NCI-H1694 (cell line): ENCODE data around the gene ZNF169.
"Not testable (repeated sequence)": the region's sequence is repeated elsewhere in the genome, so short reads cannot be mapped to it uniquely, and the experiment has no call there.

Experiments
- DNase-seq: peaks from one replicate; lab custom pipeline; 2025; lab: John Stamatoyannopoulos, UW

The ZNF169 gene

DNA sequence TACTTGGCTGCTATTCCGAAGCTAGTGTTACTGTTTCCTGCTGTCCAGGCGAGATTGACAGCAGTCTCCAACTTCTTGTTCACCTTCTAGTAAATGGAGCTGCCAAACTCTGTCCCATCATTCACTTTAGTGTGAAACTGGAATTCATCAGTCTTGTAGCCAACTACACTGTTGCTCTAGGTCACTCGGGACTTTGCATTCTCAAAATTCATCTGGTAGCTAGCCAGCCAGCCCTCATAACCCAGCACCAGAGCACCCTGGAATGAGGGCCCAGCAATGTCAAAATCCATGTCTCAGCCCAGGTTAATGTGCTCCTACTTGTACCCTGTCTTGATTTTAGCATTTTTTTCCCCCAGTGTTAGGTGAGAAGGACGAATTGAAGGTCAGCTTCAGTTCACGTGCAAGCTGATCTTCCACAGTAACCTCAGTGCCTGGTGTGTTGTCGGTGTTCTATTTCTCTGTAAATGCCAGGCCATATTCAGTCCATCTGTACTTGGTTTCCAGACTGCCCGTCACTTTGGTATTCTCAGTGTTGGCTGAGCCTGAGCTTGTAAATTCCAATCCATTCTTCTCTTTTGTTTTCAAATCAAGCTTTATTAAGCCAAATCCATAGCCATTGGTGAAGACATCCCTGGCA lies 28.9 kb downstream of the ZNF169 start:
- no peak for DNase-seq

- DNase-seq = no peak
Observed at GRCh38 chr9:94289691-94290090, 30.6 kb downstream of the ZNF169 start.

GRCh38 chr9:94298949-94299599 lies 40.0 kb downstream of the ZNF169 start:
- DNase-seq = no peak

- DNase-seq = no peak
Observed at GRCh38 chr9:94300470-94301301, 41.6 kb downstream of the ZNF169 start.

- no peak for DNase-seq
Observed at GRCh38 chr9:94301583-94301982, 42.5 kb downstream of the ZNF169 start.

- no peak for DNase-seq
Observed at GRCh38 chr9:94302426-94302825, 43.3 kb downstream of the ZNF169 start.

DNA sequence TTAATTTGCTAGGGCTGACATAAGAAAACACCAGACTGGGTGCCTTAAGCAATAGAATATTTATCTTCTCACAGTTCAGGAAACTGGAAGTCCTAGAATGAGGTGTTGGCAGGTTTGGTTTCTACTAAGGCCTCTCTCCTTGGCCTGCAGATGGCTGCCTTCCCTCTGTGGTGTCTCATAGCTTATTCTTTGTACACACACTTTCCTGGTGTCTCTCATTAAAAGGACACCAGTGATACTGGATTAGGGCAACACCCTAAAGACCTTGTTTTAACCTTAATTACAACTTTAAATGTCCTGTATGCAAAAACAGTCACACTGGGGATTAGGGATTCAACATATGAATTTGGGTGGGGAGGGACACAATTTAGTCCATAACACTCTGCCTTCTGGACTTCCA lies 44.2 kb downstream of the ZNF169 start:
- DNase-seq = no peak

- not testable (repeated sequence) for DNase-seq
Observed at GRCh38 chr9:94315034-94315984, 56.2 kb downstream of the ZNF169 start.

DNA sequence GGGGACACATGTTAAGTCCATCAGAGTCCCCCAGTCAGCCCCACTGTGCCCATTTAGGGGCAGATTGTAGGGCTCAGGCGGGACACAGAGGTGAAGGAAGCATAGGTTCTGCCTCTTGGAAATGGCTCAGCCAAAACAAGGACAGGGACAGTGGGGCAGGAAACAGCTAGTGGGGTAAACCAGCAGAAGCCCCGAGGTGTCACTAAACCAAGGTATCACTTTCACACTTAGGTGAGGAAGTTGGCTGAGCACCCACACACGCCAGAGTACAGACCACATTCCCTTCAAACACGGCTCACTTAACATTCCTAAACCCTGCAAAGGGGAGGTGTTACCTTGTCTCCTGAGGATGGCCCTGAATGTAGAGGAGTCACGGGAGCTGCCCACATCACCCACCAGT lies 57.1 kb downstream of the ZNF169 start:
- not testable (repeated sequence) for DNase-seq

GRCh38 chr9:94317949-94318657 lies 59.0 kb downstream of the ZNF169 start:
- not testable (repeated sequence) for DNase-seq

DNA sequence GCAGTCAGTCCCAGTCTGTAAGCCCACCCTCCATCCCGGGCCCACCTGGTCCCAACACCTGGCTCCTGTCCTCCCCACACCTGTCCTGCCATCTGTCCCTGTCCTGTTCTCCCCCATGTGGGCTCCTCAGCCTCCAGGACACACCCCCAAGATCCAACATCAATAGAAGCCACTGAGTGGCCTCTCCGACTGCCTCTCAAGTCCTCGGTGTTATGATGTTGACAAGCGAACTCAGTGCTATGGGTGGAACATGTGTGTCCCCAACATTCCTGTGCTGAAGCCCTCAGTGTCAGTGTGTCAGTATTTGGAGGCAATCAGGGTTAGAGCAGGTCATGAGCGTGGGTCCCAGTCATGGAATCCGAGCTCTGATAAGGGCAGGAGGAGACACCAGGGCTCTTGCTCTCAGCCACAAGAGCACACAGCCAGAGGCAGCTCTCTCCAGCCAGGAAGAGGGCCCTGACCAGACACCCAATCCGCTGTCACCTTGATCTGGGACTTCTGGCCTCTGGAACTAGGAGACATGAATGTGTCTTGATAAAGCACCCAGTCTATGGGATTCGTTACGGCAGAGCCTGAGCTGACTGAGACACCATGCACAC lies 63.3 kb downstream of the ZNF169 start:
- DNase-seq = not testable (repeated sequence)

DNA sequence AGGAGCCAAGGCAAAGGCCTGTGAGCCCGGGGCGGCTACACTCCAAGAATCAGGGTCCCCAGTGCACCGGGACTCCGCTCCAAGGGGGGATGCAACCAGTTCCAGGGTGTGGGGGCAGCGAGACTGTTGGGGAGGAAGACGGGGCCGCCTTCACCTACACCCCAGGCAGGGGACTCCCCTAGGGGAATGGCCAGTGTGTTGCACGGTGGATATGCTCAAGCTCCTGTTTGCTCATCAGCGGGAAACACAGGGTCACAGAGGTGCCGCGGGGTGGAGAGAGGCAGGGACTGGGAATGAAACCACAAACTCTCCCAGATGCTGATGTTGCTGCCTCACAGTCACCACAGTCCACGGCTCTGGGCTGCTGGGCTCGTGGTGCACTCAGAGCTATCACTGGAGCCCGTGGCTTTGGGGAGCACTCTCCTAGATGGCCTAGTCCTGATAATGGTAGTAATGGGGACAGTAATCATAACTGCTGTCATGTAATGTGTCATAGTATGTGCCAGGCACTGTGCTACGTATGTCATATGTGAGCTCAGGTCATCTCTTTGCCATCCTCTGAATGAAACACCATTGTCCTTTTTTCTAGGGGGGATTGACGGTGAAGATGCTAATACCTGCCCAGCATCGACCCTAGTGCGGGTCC lies 64.2 kb downstream of the ZNF169 start:
- DNase-seq = not testable (repeated sequence)

GRCh38 chr9:94325583-94325982 lies 66.5 kb downstream of the ZNF169 start:
- DNase-seq = not testable (repeated sequence)

DNA sequence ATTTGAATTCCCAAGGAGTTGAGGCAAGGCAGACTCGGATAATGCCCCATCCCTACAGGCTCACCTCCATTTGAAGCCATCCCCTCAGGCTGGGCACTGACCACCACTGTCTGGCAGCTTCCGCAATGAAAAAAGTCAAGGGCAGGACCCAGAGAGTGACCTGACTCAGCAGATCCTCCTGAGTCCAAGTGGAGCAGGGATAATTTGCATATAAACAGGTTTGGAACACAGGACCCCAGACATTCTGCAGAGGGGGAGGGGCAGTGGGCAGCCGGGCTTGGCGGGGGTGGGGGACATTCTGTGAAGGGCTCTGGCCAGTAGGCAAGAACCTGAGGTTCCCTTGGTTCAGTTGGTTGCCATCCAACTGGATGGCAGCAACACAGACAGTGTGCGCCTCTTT lies 69.4 kb downstream of the ZNF169 start, which contains the start of gene NUTM2F:
Gene NUTM2F, minus strand, starts transcription at position 101 of the 400 bp plus-strand sequence. Its CDS starts 21 bp downstream, at position 80.
- DNase-seq = not testable (repeated sequence)

DNA sequence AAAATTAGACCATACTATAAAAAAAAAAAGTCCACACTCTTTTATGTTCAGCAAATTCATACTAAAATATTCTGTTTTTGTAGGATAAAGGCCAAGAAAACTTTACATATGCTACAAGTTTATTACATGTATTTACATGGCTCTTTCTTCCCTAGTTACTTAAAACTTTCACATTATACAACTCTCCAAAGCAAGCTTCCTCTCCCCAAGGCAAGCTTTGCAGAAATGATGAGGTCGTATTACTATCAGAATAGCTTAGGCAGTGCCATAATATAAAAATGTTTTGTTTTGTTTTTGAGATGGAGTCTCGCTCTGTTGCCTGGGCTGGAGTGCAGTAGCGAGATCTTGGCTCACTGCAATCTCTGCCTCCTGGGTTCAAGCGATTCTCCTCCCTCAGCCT lies 77.3 kb downstream of the ZNF169 start:
- DNase-seq = not testable (repeated sequence)

GRCh38 chr9:94338723-94339122 lies 79.6 kb downstream of the ZNF169 start:
- DNase-seq = not testable (repeated sequence)

DNA sequence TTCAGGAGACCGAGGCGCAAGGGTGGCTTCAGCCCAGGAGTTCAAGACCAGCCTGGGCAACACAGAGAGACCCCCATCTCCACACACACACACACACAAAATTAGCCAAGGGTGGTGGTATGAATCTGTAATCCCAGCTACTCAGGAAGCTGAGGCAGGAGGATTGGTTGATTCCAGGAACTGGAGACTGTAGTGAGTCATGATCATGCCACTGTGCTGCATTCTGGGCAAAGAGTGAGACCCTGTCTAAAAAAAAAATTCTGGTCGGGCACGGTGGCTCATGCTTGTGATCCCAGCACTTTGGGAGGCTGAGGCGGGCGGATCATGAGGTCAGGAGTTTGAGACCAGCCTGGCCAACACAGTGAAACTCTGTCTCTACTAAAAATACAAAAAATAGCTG lies 80.6 kb downstream of the ZNF169 start:
- DNase-seq = not testable (repeated sequence)

DNA sequence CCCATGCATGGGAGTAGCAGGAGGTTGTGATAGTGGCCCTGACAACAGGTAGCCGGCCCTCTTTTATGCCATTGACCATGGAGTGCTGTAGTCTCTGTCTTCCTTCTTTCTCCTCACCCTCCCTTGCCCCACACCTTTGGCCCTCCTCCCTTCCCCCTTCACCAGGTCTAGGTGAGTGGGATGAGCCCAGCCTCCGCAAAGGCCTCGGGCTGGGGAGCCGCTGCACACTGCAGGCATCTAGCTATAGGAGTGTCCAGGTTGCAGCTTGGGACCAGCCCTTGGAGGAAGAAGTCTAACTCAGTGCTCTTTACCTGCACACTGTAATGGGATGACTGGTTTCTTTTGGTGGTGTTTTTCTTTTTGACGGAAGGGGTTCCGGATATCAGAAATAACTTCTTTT lies 81.7 kb downstream of the ZNF169 start:
- not testable (repeated sequence) for DNase-seq

DNA sequence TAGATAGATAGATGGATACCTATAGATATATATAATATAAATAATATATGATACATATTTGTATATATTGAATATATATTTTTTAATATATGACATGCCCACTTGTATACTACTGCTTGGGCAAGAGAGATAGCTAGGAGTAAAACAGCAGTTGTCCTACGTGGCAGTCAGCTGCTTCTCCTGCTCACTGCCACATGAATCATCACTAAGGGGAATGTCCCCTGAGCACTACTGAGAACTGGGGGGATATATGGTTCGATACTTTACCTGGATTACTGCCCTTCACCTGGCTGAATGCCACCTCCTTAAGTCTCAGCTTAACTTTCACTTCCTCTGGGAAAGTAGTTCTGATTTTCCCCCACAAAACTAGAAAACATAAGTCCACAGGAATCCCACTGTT lies 82.6 kb downstream of the ZNF169 start:
- not testable (repeated sequence) for DNase-seq

DNA sequence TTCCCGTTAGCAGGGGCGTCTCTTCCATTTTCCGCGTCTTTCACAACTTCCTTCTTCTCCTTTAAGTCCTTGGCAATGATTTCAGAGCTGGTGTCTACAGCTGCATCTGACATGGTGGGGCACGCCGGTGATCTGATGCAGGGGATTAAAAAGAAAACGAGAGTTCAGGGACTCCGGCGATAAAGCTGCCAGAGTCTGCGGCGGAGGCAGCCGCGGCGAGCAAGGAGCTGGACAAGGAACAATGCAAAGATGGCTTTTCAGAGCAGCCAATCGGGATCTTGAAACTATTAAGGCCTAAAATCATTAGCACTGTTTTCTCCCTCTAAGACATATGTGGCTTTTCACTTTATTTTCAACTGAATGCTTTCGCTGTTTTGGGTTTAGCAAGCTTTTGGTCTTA lies 88.4 kb downstream of the ZNF169 start:
- not testable (repeated sequence) for DNase-seq
